Endothelial cell of umbilical vein (primary cell): Measurements from ENCODE around the gene DPYSL4. TPM values are rescaled to one million over a fixed set of nuclear protein-coding genes. Genes with fewer than 3 reads are reported as not detected.

ENCODE experiments used
- BruUV-seq: library from RNA; stranded (reverse); fragments of 400-500 nt; replicated peaks from 2 replicates; lab custom pipeline; 2021; lab: Mats Ljungman, UMichigan
- CTCF ChIA-PET: fragments of 300-600, 350-600 bp; sonication (Branson Sonifier 250); formaldehyde crosslinking; loops from one replicate; lab custom pipeline; 2021; ENCODE audit warnings: antibody characterized with exemption, inconsistent platforms; lab: Charles Lee
- POLR2A ChIA-PET: fragments of 300-600, 350-600 bp; sonication (Branson Sonifier 250); formaldehyde crosslinking; loops from one replicate; lab custom pipeline; 2021; ENCODE audit warnings: antibody characterized with exemption, inconsistent platforms; lab: Charles Lee
- DNase-seq: peaks from one replicate; pipeline ENCODE4 v3.0.0-alpha.2; 2011; ENCODE audit warnings: low read depth, low spot score
- FAIRE-seq: peaks from 2 replicates; lab custom pipeline; 2011; peaks lifted over from hg19 to GRCh38; lab: Jason Lieb, UNC
- H2AFZ ChIP-seq: 2 replicates; pipeline ENCODE4 v1.6.0; 2012; ENCODE audit warnings: low read depth, low read length, control low read depth, inconsistent platforms
- H3K27ac ChIP-seq: 2 replicates; pipeline ENCODE4 v1.5.1; 2011; ENCODE audit warnings: low read depth, mild to moderate bottlenecking, control low read depth, low read length, moderate library complexity; ENCODE audit not compliant: insufficient read depth
- H3K27me3 ChIP-seq, 2 experiments: 2 replicates each; pipeline versions ENCODE4 v1.6.0 to v1.6.1; 2011; ENCODE audit warnings: low read length in 2 of 2, mixed read lengths in 1 of 2; ENCODE audit not compliant: control insufficient read depth in 2 of 2, insufficient read depth in 2 of 2
- H3K36me3 ChIP-seq, 2 experiments: 2 replicates in 1 of 2; 3 replicates in 1 of 2; pipeline ENCODE4 v1.5.1; 2011; ENCODE audit warnings: low read length in 2 of 2, mild to moderate bottlenecking in 1 of 2, moderate library complexity in 1 of 2; ENCODE audit not compliant: control insufficient read depth in 2 of 2, insufficient read depth in 2 of 2; ENCODE audit errors: extremely low read depth in 1 of 2
- H3K4me1 ChIP-seq: 3 replicates; pipeline ENCODE4 v1.5.1; 2011; ENCODE audit warnings: mild to moderate bottlenecking, low read length; ENCODE audit not compliant: control insufficient read depth, insufficient read depth; ENCODE audit errors: extremely low read depth
- H3K4me2 ChIP-seq: 2 replicates; pipeline ENCODE4 v1.6.1; 2011; ENCODE audit warnings: low read length, control low read depth, mixed read lengths; ENCODE audit not compliant: insufficient read depth
- H3K4me3 ChIP-seq, 3 experiments: fragments of 200-600 bp in 1 of 3; sonication (generic), shearing (Covaris generic) in 1 of 3; replicated peaks in 1 of 3; 2 replicates each; pipeline ENCODE4 v1.5.1; 2011 to 2016; ENCODE audit warnings: control low read depth in 3 of 3, low read length in 3 of 3, mild to moderate bottlenecking in 2 of 3, inconsistent platforms in 1 of 3, low read depth in 1 of 3, moderate library complexity in 1 of 3; ENCODE audit not compliant: insufficient read depth in 1 of 3
- H3K79me2 ChIP-seq: 2 replicates; pipeline ENCODE4 v1.6.0; 2012; ENCODE audit warnings: low read length, inconsistent platforms; ENCODE audit not compliant: control insufficient read depth, insufficient read depth
- H3K9ac ChIP-seq: replicated peaks from 2 replicates; pipeline ENCODE3; 2011; ENCODE audit warnings: low read length, control low read depth; ENCODE audit not compliant: insufficient read depth; ENCODE audit errors: extremely low read depth
- H3K9me1 ChIP-seq: replicated peaks from 3 replicates; pipeline ENCODE4 v1.6.0; 2011; ENCODE audit warnings: mild to moderate bottlenecking, low read length; ENCODE audit not compliant: control insufficient read depth, insufficient read depth; ENCODE audit errors: extremely low read depth
- H3K9me3 ChIP-seq: replicated peaks from 2 replicates; pipeline ENCODE4 v1.5.1; 2012; ENCODE audit warnings: low read length, inconsistent platforms; ENCODE audit not compliant: control insufficient read depth, insufficient read depth
- H4K20me1 ChIP-seq: replicated peaks from 2 replicates; pipeline ENCODE3; 2011; ENCODE audit warnings: mild to moderate bottlenecking, low read length; ENCODE audit not compliant: control insufficient read depth, insufficient read depth; ENCODE audit errors: extremely low read depth
- EZH2 ChIP-seq: IDR thresholded peaks from 2 replicates; pipeline ENCODE4 v1.6.1; 2012; ENCODE audit warnings: borderline replicate concordance, low read depth, mild to moderate bottlenecking, moderate library complexity, low read length, inconsistent platforms; ENCODE audit not compliant: severe bottlenecking
- FOS ChIP-seq: IDR thresholded peaks from 2 replicates; pipeline ENCODE4 v1.6.1; 2011; ENCODE audit warnings: mild to moderate bottlenecking, low read length, moderate library complexity, borderline replicate concordance; ENCODE audit not compliant: insufficient read depth
- GATA2 ChIP-seq: IDR thresholded peaks from 2 replicates; pipeline ENCODE4 v1.7.0; 2011; ENCODE audit warnings: low read depth, mild to moderate bottlenecking, moderate library complexity, mixed read lengths, low read length; ENCODE audit not compliant: insufficient read length, insufficient read depth
- JUN ChIP-seq: IDR thresholded peaks from 2 replicates; pipeline ENCODE4 v1.6.1; 2011; ENCODE audit warnings: borderline replicate concordance, low read depth; ENCODE audit not compliant: insufficient read length, insufficient read depth
- MYC ChIP-seq: IDR thresholded peaks from one replicate; pipeline ENCODE4 v1.6.1; 2011; ENCODE audit warnings: mild to moderate bottlenecking, low read depth, low read length
- POLR2A ChIP-seq: IDR thresholded peaks from 2 replicates; pipeline ENCODE4 v1.6.1; 2012; ENCODE audit warnings: low read depth, mild to moderate bottlenecking, control low read depth, low read length
- POLR2AphosphoS5 ChIP-seq: IDR thresholded peaks from 2 replicates; pipeline ENCODE4 v1.6.1; 2012; ENCODE audit warnings: low read depth, mild to moderate bottlenecking, control low read depth, low read length, moderate library complexity; ENCODE audit not compliant: insufficient read depth
- dilution Hi-C: fragments of 300-500 bp; cut with MboI; formaldehyde crosslinking; loops from one replicate; pipeline ENCODE4 v1.15.0; 2019; ENCODE audit warnings: low sequenced_read_pairs; ENCODE audit not compliant: extremely low pct_ligation_motif_present
- intact Hi-C: fragments of 100-400 bp; cut with micrococcal nuclease; formaldehyde crosslinking; loops from one replicate; pipeline ENCODE4 v1.10.0; 2022
- polyA plus RNA-seq, 4 experiments: library from polyadenylated mRNA; depleted of rRNA in 3 of 4; stranded (reverse) in 3 of 4; unstranded in 1 of 4; fragments of >200 nt; gene quantifications; 2 replicates each; pipeline versions ENCODE4 v1.2.1 to v1.2.3, GENCODE V29; 2011 to 2012; ENCODE audit warnings: missing spikeins in 1 of 4
- total RNA-seq: library from RNA; stranded (reverse); gene quantifications from 2 replicates; pipeline ENCODE4 v1.2.3, GENCODE V29; 2021
- TF ChIP-seq, protein P1 (sequence below): IDR thresholded peaks from 2 replicates; pipeline ENCODE4 v1.6.1; 2011; ENCODE audit not compliant: insufficient read depth, insufficient read length
- TF ChIP-seq, protein P2 (sequence below), 2 donors: IDR thresholded peaks; 1 replicate in 1 of 2; 2 replicates in 1 of 2; pipeline ENCODE4 v1.5.1; 2011; ENCODE audit warnings: low read length in 2 of 2, mild to moderate bottlenecking in 2 of 2, moderate library complexity in 2 of 2, control low read depth in 1 of 2, inconsistent platforms in 1 of 2, low read depth in 1 of 2; ENCODE audit not compliant: insufficient read depth in 1 of 2; ENCODE audit errors: extremely low read depth in 1 of 2

Gene DPYSL4
- total and polyA plus RNA-seq, 2 donors (not counting 3 experiments of a cell fraction or from before 2014, with no cell fraction given), result 27.1 to 60.0 TPM

DNA sequence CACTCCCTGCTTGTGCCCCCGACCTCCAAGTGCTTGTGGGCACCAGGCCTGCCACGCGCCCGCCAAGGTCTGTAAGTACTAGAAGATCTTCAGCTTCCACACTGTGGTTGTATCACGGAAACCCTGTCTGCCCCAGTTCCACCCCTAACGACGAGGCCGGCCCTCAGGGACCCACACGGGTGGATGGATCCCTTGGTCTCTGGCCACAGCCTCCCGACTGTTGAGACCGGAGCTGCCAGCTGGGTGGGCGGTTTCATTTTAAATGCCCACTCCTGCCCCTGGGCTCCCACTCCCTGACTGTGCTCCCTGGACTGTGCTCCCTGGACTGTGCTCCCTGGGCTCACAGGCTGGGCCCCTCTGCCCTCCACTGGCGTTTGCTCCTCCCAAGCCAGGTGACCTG, 50.1 kb downstream of the DPYSL4 start:
- BruUV-seq, result no TSS peak
- Histone ChIP-seq H4K20me1 (no peaks in the 10 kb centered on the region), H3K27me3 (no peaks in the 10 kb centered on the region), H2AFZ (no peak overlapping the region), H3K9ac (no peak overlapping the region), H3K4me3 (no peak overlapping the region), H3K27ac (no peak overlapping the region), H3K9me3 (no peaks in the 10 kb centered on the region), H3K79me2 (no peaks in the 10 kb centered on the region), H3K9me1 (no peaks in the 10 kb centered on the region), H3K36me3 (no peaks in the 10 kb centered on the region), H3K4me1 (no peaks in the 10 kb centered on the region), H3K4me2 (no peak overlapping the region)
- dilution Hi-C loops, result no loop called here
- FAIRE-seq (no peak), DNase-seq (no peak)
- intact Hi-C loops, result no loop called here
- TF ChIP-seq EZH2 (no peak), FOS (no peak), MYC (no peak), POLR2A (no peak), JUN (no peak), POLR2AphosphoS5 (no peak), GATA2 (no peak)
- TF ChIP-seq, protein P1, sequence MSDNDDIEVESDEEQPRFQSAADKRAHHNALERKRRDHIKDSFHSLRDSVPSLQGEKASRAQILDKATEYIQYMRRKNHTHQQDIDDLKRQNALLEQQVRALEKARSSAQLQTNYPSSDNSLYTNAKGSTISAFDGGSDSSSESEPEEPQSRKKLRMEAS, result no peak
- TF ChIP-seq, protein P2, sequence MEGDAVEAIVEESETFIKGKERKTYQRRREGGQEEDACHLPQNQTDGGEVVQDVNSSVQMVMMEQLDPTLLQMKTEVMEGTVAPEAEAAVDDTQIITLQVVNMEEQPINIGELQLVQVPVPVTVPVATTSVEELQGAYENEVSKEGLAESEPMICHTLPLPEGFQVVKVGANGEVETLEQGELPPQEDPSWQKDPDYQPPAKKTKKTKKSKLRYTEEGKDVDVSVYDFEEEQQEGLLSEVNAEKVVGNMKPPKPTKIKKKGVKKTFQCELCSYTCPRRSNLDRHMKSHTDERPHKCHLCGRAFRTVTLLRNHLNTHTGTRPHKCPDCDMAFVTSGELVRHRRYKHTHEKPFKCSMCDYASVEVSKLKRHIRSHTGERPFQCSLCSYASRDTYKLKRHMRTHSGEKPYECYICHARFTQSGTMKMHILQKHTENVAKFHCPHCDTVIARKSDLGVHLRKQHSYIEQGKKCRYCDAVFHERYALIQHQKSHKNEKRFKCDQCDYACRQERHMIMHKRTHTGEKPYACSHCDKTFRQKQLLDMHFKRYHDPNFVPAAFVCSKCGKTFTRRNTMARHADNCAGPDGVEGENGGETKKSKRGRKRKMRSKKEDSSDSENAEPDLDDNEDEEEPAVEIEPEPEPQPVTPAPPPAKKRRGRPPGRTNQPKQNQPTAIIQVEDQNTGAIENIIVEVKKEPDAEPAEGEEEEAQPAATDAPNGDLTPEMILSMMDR (IDR thresholded peaks at IDR 0.05; ENCODE audit: extremely low read depth in 1 of 2, insufficient read depth in 1 of 2, low read depth in 1 of 2, low read length in 2 of 2), result no peak
- CTCF ChIA-PET, result no interaction called here
- POLR2A ChIA-PET, result no interaction called here
